Mononuclear cell (primary cell): Measurements from ENCODE around the gene ISOC1. TPM values are rescaled to one million over a fixed set of nuclear protein-coding genes. Genes with fewer than 3 reads are reported as not detected.

Source experiments
- H3K27me3 ChIP-seq: 2 replicates; pipeline ENCODE4 v1.6.0; 2011; ENCODE audit warnings: low read length, control low read depth; ENCODE audit not compliant: insufficient read depth
- H3K4me1 ChIP-seq: 2 replicates; pipeline ENCODE4 v1.5.1; 2011; ENCODE audit warnings: mild to moderate bottlenecking, low read length, control low read depth; ENCODE audit not compliant: insufficient read depth
- H3K4me3 ChIP-seq: 2 replicates; pipeline ENCODE4 v1.5.1; 2011; ENCODE audit warnings: mild to moderate bottlenecking, low read length, moderate library complexity
- H3K9me3 ChIP-seq: 2 replicates; pipeline ENCODE4 v1.5.1; 2011; ENCODE audit warnings: low read depth, mild to moderate bottlenecking, control low read depth, low read length
- total RNA-seq: library from RNA; depleted of rRNA; stranded (reverse); fragments of >200 nt; gene quantifications from one replicate; pipeline ENCODE4 v1.2.3, GENCODE V29; 2012

The ISOC1 gene
- total RNA-seq, 1 donor, result 6.4 TPM

- H3K27me3 ChIP-seq, result no peaks in the 10 kb centered on the region
- H3K4me1 ChIP-seq, result no peaks in the 10 kb centered on the region
- no peak overlapping the region for H3K4me3 ChIP-seq
- no peaks in the 10 kb centered on the region for H3K9me3 ChIP-seq
Observed at GRCh38 chr5:129141078-129141477, 46.5 kb downstream of the ISOC1 start.

DNA sequence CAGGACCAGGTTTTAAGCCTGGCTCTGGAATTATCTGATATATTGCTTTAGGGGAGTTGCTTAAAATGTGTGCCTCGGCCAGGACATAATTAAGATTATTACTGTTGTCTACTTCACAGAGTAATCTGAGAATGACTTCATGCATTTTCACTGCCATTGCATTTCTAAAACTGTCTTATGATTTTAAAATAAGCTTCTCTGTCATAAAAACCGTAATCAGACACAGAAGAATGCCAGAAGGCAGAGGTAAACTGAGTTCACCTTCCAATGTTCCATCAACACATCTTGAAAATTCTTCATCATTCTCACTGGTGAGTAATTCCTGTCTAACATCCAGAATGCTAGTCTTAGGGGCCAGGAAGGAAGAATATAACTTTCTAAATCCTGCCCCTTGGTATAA lies 47.1 kb downstream of the ISOC1 start:
- H3K9me3 ChIP-seq, result no peaks in the 10 kb centered on the region
- no peaks in the 10 kb centered on the region for H3K4me1 ChIP-seq
- H3K27me3 ChIP-seq, result no peaks in the 10 kb centered on the region
- H3K4me3 ChIP-seq, result no peak overlapping the region

DNA sequence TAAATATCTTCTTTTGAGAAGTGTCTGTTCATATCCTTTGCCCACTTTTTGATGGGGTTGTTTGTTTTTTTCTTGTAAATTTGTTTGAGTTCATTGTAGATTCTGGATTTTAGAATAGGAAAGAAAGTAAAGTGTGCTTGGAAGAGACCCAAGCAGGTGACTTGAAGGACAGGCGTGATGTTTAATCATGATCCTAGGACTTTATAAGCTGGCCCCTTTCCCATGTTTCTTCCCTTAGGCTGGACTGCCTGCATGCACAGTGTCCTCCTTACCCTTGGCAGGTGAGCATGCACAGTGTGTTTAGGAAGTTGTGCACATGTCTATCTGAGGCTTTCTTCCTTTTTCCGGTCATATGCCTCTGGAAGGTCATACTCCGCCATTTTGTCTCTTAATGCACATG lies 61.3 kb downstream of the ISOC1 start:
- no peaks in the 10 kb centered on the region for H3K4me1 ChIP-seq
- no peak overlapping the region for H3K4me3 ChIP-seq
- no peaks in the 10 kb centered on the region for H3K27me3 ChIP-seq
- peaks cover 6% of the 10 kb centered on the region for H3K9me3 ChIP-seq

DNA sequence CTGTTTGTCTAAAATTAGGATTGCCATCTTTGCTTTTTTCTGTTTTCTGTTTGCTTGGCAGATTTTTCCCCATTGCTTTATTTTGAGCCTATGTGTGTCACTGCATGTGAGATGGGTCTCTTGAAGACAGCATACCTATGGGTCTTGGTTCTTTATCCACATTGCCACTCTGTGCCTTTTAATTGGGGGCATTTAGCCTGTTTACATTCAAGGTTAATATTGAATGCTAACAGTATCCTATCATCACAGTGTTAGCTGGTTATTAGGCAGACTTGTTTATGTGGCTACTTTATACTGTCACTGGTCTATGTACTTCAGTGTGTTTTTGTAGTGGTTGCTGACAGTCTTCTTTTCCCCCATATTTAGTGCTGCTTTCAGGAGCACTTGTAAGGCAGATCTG lies 67.3 kb downstream of the ISOC1 start:
- Histone ChIP-seq H3K4me1 (no peaks in the 10 kb centered on the region), H3K4me3 (no peak overlapping the region)

More for the DNA sequence above, 67.3 kb downstream of the ISOC1 start:
- H3K27me3 ChIP-seq, result no peaks in the 10 kb centered on the region
- H3K9me3 ChIP-seq, result peaks cover 18% of the 10 kb centered on the region

Other genes starting within 250 kb of the ISOC1 start
- gene SLC27A6, start 129.3 kb upstream of the ISOC1 start, total RNA-seq, result not detected